Measurements from ENCODE around the gene ARHGEF11. TPM values are rescaled to one million over a fixed set of nuclear protein-coding genes. Genes with fewer than 3 reads are reported as not detected.

Gene ARHGEF11
- total and polyA plus RNA-seq, 8 donors: 9.1 to 21.0 (median 12.3) TPM

- peaks cover 0 to 72% (median 14%) of the 10 kb centered on the region in 3 donors for H3K36me3 ChIP-seq
- intact Hi-C loops (cut with DNase I): no loop called here
Measured at GRCh38 chr1:156944848-156945247, 100.7 kb downstream of the ARHGEF11 start.

GRCh38 chr1:156944268-156944667, 101.3 kb downstream of the ARHGEF11 start:
- FAIRE-seq (no peak), ATAC-seq (no peak), DNase-seq (no peak)
- no peak overlapping the region for H3K4me3 ChIP-seq
- peaks cover 0 to 75% (median 20%) of the 10 kb centered on the region in 3 donors for H3K36me3 ChIP-seq
- 89 to 94% methylated on average over 1 of the region's 1 CpG for WGBS, 2 donors
- no peaks in the 10 kb centered on the region for H3K4me1 ChIP-seq
- no peaks in the 10 kb centered on the region for H3K27me3 ChIP-seq
- intact Hi-C loops (cut with DNase I): no loop called here
- TF ChIP-seq CTCF (IDR thresholded peaks at IDR 0.05): no peak
- H3K27ac ChIP-seq: no peak overlapping the region
- H3K9me3 ChIP-seq: no peaks in the 10 kb centered on the region

More at GRCh38 chr1:156944848-156945247, 100.7 kb downstream of the ARHGEF11 start:
- no peak for ATAC-seq
- Histone ChIP-seq H3K4me1 (no peaks in the 10 kb centered on the region), H3K4me3 (no peak overlapping the region), H3K9me3 (no peaks in the 10 kb centered on the region), H3K27me3 (no peaks in the 10 kb centered on the region), H3K27ac (no peak overlapping the region)
- DNase-seq: no peak
- WGBS, 2 donors: 93 to 95% methylated on average over 8 of the region's 8 CpGs
- no peak for FAIRE-seq
- no peak for TF ChIP-seq CTCF (IDR thresholded peaks at IDR 0.05)

GRCh38 chr1:156943756-156944155, 101.8 kb downstream of the ARHGEF11 start:
- Histone ChIP-seq H3K27ac (no peak overlapping the region), H3K36me3 (peaks cover 0 to 77% (median 20%) of the 10 kb centered on the region in 3 donors), H3K27me3 (no peaks in the 10 kb centered on the region), H3K4me3 (no peak overlapping the region), H3K9me3 (no peaks in the 10 kb centered on the region), H3K4me1 (no peaks in the 10 kb centered on the region)
- TF ChIP-seq CTCF (IDR thresholded peaks at IDR 0.05): no peak
- intact Hi-C loops (cut with DNase I): no loop called here
- WGBS, 2 donors: 93 to 97% methylated on average over 3 of the region's 3 CpGs
- ATAC-seq (no peak), DNase-seq (no peak), FAIRE-seq (no peak)

GRCh38 chr1:156942576-156942975, 103.0 kb downstream of the ARHGEF11 start:
- peaks cover 0 to 73% (median 20%) of the 10 kb centered on the region in 3 donors for H3K36me3 ChIP-seq
- no peaks in the 10 kb centered on the region for H3K9me3 ChIP-seq
- 91 to 95% methylated on average over 7 of the region's 7 CpGs for WGBS, 2 donors
- TF ChIP-seq CTCF (IDR thresholded peaks at IDR 0.05): no peak
- no peaks in the 10 kb centered on the region for H3K4me1 ChIP-seq
- no peak overlapping the region for H3K4me3 ChIP-seq
- H3K27ac ChIP-seq: no peak overlapping the region
- ATAC-seq (no peak), DNase-seq (peak in 1 of 6 donors; percentile 16), FAIRE-seq (no peak)
- intact Hi-C loops (cut with DNase I): no loop called here
- no peaks in the 10 kb centered on the region for H3K27me3 ChIP-seq

- FAIRE-seq (no peak), ATAC-seq (no peak), DNase-seq (no peak)
- Histone ChIP-seq H3K4me3 (no peak overlapping the region), H3K4me1 (no peaks in the 10 kb centered on the region), H3K27ac (no peak overlapping the region), H3K36me3 (peaks cover 0 to 71% (median 20%) of the 10 kb centered on the region in 3 donors), H3K9me3 (no peaks in the 10 kb centered on the region), H3K27me3 (no peaks in the 10 kb centered on the region)
- WGBS, 2 donors: 86 to 96% methylated on average over 3 of the region's 3 CpGs
- TF ChIP-seq CTCF (IDR thresholded peaks at IDR 0.05): no peak
- intact Hi-C loops (cut with DNase I): no loop called here
Measured at GRCh38 chr1:156942176-156942575, 103.4 kb downstream of the ARHGEF11 start.

Measured in pancreas (tissue), 10 donors.